Neural cell (in vitro differentiated cells): ENCODE results near the gene GCK. TPM values are rescaled to one million over a fixed set of nuclear protein-coding genes. Genes with fewer than 3 reads are reported as not detected.

Experiments
- H2AFZ ChIP-seq: fragments of 200-600, 300-800 bp; sonication (generic), shearing (Covaris generic); 2 replicates; pipeline ENCODE4 v1.6.0; 2014; ENCODE audit warnings: low read depth, mild to moderate bottlenecking, antibody characterized with exemption, low read length, moderate library complexity
- H3F3A ChIP-seq: fragments of 200-600 bp; shearing (Covaris generic); 2 replicates; pipeline ENCODE4 v1.6.1; 2016; ENCODE audit warnings: mild to moderate bottlenecking, moderate library complexity, mixed read lengths, antibody characterized with exemption, low read length; ENCODE audit not compliant: insufficient read depth, poor library complexity, severe bottlenecking
- H3K27ac ChIP-seq: fragments of 200-600, 300-800 bp; sonication (generic), shearing (Covaris generic); 2 replicates; pipeline ENCODE4 v1.5.1; 2014; ENCODE audit warnings: mild to moderate bottlenecking, low read length, moderate library complexity
- H3K27me3 ChIP-seq: fragments of 300-800, 200-600 bp; sonication (generic), shearing (Covaris generic); 2 replicates; pipeline ENCODE4 v1.6.0; 2014; ENCODE audit warnings: mild to moderate bottlenecking, low read depth, low read length, moderate library complexity; ENCODE audit not compliant: insufficient read depth
- H3K36me3 ChIP-seq: fragments of 300-800, 200-600 bp; sonication (generic), shearing (Covaris generic); 2 replicates; pipeline ENCODE4 v1.5.1; 2014; ENCODE audit warnings: mild to moderate bottlenecking, antibody characterized with exemption, low read length, moderate library complexity; ENCODE audit not compliant: insufficient read depth
- H3K4me2 ChIP-seq: fragments of 300-800, 200-600 bp; sonication (generic), shearing (Covaris generic); 2 replicates; pipeline ENCODE4 v1.6.0; 2014; ENCODE audit warnings: mild to moderate bottlenecking, low read length
- H3K4me3 ChIP-seq: fragments of 300-800, 200-600 bp; sonication (generic), shearing (Covaris generic); 2 replicates; pipeline ENCODE4 v1.5.1; 2014; ENCODE audit warnings: mild to moderate bottlenecking, low read length, moderate library complexity
- H3K79me2 ChIP-seq: fragments of 200-600 bp; shearing (Covaris generic); replicated peaks from 2 replicates; pipeline ENCODE4 v1.6.0; 2014; ENCODE audit warnings: mild to moderate bottlenecking, low read length, moderate library complexity; ENCODE audit not compliant: insufficient read depth
- H3K9ac ChIP-seq: fragments of 300-800, 200-600 bp; sonication (generic), shearing (Covaris generic); 2 replicates; pipeline ENCODE4 v1.6.1; 2016; ENCODE audit warnings: mild to moderate bottlenecking, low read length, mixed read lengths
- H3K9me2 ChIP-seq: fragments of 200-600 bp; shearing (Covaris generic); 2 replicates; pipeline ENCODE4 v1.6.1; 2016; ENCODE audit warnings: mild to moderate bottlenecking, low read length, mixed read lengths; ENCODE audit not compliant: insufficient read depth
- H3K9me3 ChIP-seq: fragments of 200-600, 300-800 bp; sonication (generic), shearing (Covaris generic); 2 replicates; pipeline ENCODE4 v1.6.1; 2016; ENCODE audit warnings: mild to moderate bottlenecking, mixed run types, low read length, moderate library complexity, mixed read lengths
- H4K20me1 ChIP-seq: fragments of 200-600 bp; shearing (Covaris generic); 2 replicates; pipeline ENCODE4 v1.6.1; 2016; ENCODE audit warnings: mild to moderate bottlenecking, mixed run types; ENCODE audit not compliant: insufficient read depth
- CTCF ChIP-seq: fragments of 450-650 bp; IDR thresholded peaks from 2 replicates; pipeline ENCODE4 v1.5.1; 2014; ENCODE audit warnings: antibody characterized with exemption, mild to moderate bottlenecking, moderate library complexity; ENCODE audit not compliant: poor library complexity, severe bottlenecking
- EP300 ChIP-seq: fragments of 450-650 bp; conservative IDR thresholded peaks from 2 replicates; pipeline ENCODE4 v1.6.1; 2014; ENCODE audit warnings: antibody characterized with exemption, mild to moderate bottlenecking, moderate library complexity; ENCODE audit not compliant: poor library complexity, severe bottlenecking
- EZH2 ChIP-seq: fragments of 200-600, 300-800 bp; shearing (Covaris generic), sonication (generic); IDR thresholded peaks from 2 replicates; pipeline ENCODE4 v1.6.1; 2014; ENCODE audit warnings: antibody characterized with exemption, low read length, borderline replicate concordance, mild to moderate bottlenecking; ENCODE audit not compliant: insufficient read depth, poor library complexity, severe bottlenecking
- MXI1 ChIP-seq: fragments of 450-650 bp; conservative IDR thresholded peaks from 2 replicates; pipeline ENCODE4 v1.6.1; 2014; ENCODE audit warnings: antibody characterized with exemption, mild to moderate bottlenecking; ENCODE audit not compliant: poor library complexity, severe bottlenecking
- POLR2AphosphoS5 ChIP-seq: IDR thresholded peaks from 2 replicates; pipeline ENCODE4 v1.6.1; 2012
- RAD21 ChIP-seq: fragments of 450-650 bp; conservative IDR thresholded peaks from 2 replicates; pipeline ENCODE4 v1.6.1; 2014; ENCODE audit warnings: antibody characterized with exemption, mild to moderate bottlenecking, moderate library complexity
- REST ChIP-seq: IDR thresholded peaks from 2 replicates; pipeline ENCODE4 v1.6.1; 2012; ENCODE audit warnings: borderline replicate concordance
- SMC3 ChIP-seq: fragments of 450-650 bp; conservative IDR thresholded peaks from 2 replicates; pipeline ENCODE4 v1.6.1; 2014; ENCODE audit warnings: antibody characterized with exemption, mild to moderate bottlenecking, moderate library complexity; ENCODE audit not compliant: poor library complexity
- TAF1 ChIP-seq: IDR thresholded peaks from 2 replicates; pipeline ENCODE4 v1.6.1; 2012; ENCODE audit warnings: low read depth
- polyA plus RNA-seq: library from polyadenylated mRNA; depleted of rRNA; stranded (reverse); fragments of >200 nt; gene quantifications from 2 replicates; pipeline ENCODE4 v1.2.3, GENCODE V29; 2014

Gene GCK
- polyA plus RNA-seq, 1 donor from 2014 or later = 7.4 TPM

- no peak overlapping the region for H3K4me3 ChIP-seq
- no peaks in the 10 kb centered on the region for H4K20me1 ChIP-seq
- H3K79me2 ChIP-seq = peaks cover 14% of the 10 kb centered on the region
- H2AFZ ChIP-seq = no peak overlapping the region
- H3K9ac ChIP-seq = no peak overlapping the region
- no peak overlapping the region for H3K4me2 ChIP-seq
- no peaks in the 10 kb centered on the region for H3K36me3 ChIP-seq
- no peaks in the 10 kb centered on the region for H3K27me3 ChIP-seq
- no peaks in the 10 kb centered on the region for H3K9me2 ChIP-seq
- TF ChIP-seq MXI1 = no peak
- no peak for TF ChIP-seq EZH2
- no peak for TF ChIP-seq SMC3
- TF ChIP-seq CTCF = no peak
- no peak for TF ChIP-seq RAD21
- no peak for TF ChIP-seq POLR2AphosphoS5
- no peak for TF ChIP-seq TAF1
- no peak for TF ChIP-seq REST
- no peak for TF ChIP-seq EP300
- H3K27ac ChIP-seq = no peak overlapping the region
- H3F3A ChIP-seq = no peaks in the 10 kb centered on the region
- no peaks in the 10 kb centered on the region for H3K9me3 ChIP-seq
Observed at GRCh38 chr7:44124822-44125202, 64.4 kb downstream of the GCK start.

- Histone ChIP-seq H2AFZ (peak within 1 kb of the TSS; percentile 82), H3F3A (no peaks in the 10 kb centered on the region), H4K20me1 (no peaks in the 10 kb centered on the region), H3K36me3 (no peaks in the 10 kb centered on the region), H3K9me2 (no peaks in the 10 kb centered on the region), H3K79me2 (peaks cover 14% of the 10 kb centered on the region), H3K4me2 (peak within 1 kb of the TSS; percentile 92), H3K27me3 (no peaks in the 10 kb centered on the region), H3K27ac (peak within 1 kb of the TSS; percentile 49), H3K4me3 (peak within 1 kb of the TSS; percentile 94), H3K9ac (peak within 1 kb of the TSS; percentile 71), H3K9me3 (no peaks in the 10 kb centered on the region)
- TF ChIP-seq MXI1 (peak; percentile 97), RAD21 (peak; percentile 32), TAF1 (no peak), EP300 (peak; percentile 36), POLR2AphosphoS5 (peak; percentile 34), CTCF (peak; percentile 29), SMC3 (no peak), EZH2 (no peak), REST (peak; percentile 18)
Observed at GRCh38 chr7:44123190-44124003, 65.8 kb downstream of the GCK start, which contains the start of gene POLD2. Gene POLD2, minus strand, starts transcription at chr7:44123548. Its CDS starts 1,495 bp downstream, at chr7:44122053.
